HG03432 (cell line): ENCODE data around the gene PLA2G4F.

Experiments used
- ATAC-seq: cut with Tn5 transposase; IDR thresholded peaks from one replicate; pipeline ENCODE4 v1.9.1; 2021; ENCODE audit warnings: mild to moderate bottlenecking, moderate library complexity; ENCODE audit not compliant: unreplicated experiment

Gene PLA2G4F, protein sequence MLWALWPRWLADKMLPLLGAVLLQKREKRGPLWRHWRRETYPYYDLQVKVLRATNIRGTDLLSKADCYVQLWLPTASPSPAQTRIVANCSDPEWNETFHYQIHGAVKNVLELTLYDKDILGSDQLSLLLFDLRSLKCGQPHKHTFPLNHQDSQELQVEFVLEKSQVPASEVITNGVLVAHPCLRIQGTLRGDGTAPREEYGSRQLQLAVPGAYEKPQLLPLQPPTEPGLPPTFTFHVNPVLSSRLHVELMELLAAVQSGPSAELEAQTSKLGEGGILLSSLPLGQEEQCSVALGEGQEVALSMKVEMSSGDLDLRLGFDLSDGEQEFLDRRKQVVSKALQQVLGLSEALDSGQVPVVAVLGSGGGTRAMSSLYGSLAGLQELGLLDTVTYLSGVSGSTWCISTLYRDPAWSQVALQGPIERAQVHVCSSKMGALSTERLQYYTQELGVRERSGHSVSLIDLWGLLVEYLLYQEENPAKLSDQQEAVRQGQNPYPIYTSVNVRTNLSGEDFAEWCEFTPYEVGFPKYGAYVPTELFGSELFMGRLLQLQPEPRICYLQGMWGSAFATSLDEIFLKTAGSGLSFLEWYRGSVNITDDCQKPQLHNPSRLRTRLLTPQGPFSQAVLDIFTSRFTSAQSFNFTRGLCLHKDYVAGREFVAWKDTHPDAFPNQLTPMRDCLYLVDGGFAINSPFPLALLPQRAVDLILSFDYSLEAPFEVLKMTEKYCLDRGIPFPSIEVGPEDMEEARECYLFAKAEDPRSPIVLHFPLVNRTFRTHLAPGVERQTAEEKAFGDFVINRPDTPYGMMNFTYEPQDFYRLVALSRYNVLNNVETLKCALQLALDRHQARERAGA

DNA sequence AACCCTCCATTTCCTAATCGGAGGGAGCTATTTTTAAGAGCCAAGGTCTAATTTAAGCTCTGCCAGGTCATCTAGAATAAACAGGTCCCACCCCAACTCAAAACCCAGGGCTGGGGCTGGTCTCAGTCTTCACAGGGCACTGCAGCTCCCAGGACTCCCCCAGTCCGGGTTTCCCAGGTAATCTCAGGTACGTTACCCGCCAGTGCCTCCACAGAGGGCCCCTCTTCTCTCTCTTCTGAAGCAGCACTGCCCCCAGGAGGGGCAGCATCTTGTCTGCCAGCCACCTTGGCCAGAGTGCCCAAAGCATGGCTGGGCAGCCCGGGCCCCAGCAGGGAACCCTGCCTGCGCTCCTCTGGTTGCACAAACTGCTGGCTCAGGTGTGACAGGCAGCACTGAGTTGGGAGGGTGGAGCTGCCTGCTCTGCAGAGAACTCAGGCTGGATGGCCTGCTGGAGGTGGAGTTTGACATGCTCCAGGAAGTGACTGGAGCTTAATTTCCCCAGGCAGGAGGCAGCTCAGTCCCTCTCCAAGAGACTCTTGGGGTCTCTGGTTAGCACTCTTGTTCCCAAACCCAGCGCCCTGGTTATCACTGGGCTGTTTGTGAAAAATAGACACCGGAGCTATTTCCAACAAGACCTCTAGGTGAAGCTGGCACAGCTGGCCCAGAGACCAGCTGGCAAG, at the start of gene PLA2G4F:
TSS of gene PLA2G4F (minus strand) at position 394 of the 680 bp plus-strand sequence. CDS start at position 307, 87 bp downstream.
- no peak for ATAC-seq

DNA sequence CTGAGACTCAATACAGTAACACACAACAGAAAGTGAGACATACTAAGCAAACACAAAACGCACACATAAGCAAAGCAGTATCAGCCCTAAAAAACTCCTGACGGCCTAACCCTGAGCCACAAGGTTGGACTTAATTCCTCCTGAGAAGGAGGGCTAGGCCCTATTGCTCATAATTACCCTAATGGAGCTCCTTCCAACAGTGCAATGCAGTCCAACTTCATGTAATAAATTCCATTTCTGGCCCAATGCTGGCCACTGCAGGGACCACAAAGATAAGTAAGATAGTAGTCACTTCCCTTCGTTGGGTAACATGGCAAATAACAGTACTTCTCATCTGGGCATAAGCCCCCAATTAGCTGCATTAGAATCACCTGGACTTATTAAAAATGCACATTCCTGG, 47.5 kb upstream of the PLA2G4F start:
- ATAC-seq, result no peak

DNA sequence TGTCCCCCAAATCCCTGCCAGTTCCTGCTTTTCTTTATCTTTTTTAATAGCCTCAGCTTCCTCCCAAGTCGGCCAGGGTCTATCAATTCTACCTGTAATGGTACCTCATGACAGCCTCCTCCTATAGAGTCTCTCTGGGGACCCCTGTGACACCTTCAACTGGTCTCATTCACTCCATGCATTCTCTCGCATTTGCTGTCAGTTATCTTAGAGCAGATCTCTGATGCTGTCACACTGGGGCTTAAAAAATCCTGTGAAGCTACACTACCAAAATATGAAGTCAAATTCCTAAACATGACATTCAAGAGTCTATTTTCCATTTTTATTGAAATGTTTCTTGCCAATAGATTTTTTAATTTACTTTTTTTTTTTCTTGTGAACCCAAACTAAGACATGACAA, 46.2 kb upstream of the PLA2G4F start:
- ATAC-seq, result no peak

DNA sequence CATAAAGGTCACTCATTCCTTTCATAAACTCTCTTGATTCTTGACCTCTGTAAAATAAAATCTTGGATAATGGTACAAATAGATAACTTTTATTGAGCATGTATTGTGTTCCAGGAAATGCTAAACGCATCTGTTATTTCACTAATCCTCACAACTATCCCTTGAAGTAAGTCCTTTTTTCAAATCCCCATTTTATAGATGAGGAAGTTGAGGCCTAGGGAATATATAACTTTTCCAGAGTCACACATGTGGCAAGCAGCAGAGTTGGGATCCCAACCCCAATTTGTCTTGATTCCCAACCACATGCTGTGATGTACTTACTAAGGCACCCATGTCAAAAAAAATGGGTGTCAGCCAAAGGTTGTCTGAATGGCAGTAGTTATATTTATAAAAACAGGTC, 45.4 kb upstream of the PLA2G4F start:
- ATAC-seq, result no peak

DNA sequence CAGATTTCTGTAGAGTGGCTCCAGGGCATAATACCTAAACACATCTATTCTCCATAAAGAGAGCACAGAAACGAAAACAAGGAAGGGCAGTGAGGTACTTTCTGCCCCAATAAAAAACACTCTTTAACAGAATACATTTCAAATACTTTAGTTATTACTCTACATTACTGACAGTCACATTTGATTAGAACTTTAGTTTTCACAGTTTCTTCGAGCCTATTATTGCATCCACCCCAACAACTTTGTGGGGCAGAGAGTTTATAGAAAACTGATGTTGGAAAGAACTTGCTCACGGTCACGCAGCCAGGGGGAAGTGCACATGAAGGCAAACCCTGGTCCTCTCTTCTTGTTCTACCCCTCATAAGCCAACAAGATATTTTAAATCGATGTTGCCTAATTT, 42.7 kb upstream of the PLA2G4F start:
- no peak for ATAC-seq

DNA sequence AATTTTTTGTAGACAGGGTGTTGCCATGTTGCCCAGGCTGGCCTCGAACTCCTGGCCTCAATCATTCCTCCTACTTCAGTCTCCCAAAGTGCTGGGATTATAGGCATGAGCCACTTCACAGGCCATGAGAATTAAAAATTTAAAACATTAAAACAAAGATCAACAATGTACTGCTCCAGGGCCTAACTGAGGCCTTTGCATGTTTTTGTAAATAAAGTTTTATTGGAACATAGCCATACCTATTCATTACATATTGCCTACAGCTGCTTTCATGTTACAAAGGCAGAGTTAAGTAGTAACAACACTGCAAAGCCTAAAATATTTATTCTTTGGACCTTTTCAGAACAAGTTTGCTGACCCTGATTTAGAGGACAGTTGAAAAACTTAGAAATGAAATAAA, 42.1 kb upstream of the PLA2G4F start:
- ATAC-seq, result no peak

DNA sequence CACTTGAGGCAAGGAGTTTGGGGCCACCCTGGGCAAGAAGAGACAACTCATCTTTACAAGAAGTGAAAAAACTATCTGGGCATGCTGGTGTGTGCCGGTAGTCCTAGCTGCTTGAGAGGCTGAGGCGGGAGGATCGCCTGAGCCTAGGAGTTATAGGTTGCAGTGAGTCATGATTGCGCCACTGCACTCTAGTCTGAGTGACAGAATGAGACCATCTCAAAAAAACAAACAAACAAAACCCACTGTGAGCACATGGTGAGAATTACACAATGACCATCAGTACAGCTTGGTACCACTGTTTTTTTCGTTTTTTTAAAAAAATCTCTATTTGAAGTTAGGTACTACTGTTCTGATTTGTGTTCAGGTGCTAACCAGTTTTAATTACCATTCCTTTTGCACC, 38.1 kb upstream of the PLA2G4F start:
- no peak for ATAC-seq

DNA sequence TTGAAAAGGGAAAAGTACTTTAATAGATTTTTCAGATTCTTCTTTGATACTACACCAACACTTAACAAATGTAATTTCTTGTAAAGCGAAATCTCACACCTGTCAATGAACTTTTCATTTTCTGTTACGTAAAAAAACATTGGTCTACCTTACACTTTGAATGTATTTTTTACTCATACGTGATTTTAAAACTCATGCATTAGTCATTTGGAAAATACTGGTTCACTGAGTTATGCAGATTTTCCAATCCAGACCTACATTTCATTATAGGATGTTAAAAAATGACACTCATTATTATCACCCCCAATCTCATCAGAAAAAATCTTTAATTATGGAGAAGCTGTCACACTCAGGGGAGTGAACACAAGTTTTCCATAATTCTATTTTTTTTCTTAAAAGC, 36.9 kb upstream of the PLA2G4F start:
- ATAC-seq, result no peak

DNA sequence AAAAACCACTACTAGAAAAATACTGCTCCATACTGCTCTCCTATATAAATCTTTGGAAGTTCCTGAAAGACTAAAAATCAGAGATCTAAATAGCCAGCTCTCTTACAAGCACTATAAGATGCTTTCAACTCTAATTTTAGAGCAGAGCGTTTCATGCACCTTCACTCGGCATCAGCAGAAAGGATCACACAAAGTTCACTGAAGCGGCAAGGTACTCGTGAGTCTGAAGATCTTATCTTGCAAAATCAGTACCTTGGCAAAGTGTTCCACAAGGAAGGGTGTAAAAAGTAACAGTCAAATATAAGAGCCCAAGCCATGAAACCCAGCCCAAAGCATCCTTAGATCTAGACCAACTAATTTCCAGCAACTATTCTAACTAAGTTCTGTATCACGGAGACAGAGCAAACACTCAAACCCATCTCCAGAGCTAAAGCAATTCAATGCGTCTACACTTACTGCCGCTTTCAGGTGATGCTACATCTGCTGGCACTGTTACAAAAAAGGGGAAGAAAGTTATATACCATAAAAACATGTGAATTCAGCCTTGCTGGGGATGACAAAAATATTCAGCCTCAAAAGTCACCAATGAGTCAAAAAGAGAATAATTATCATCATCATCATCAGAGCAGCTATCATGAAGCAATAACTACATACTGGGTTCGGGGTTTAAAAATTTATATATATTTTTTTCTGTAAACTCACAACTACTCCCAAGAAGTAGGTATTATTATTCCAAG, 35.3 kb upstream of the PLA2G4F start:
- peak; percentile 48 for ATAC-seq

DNA sequence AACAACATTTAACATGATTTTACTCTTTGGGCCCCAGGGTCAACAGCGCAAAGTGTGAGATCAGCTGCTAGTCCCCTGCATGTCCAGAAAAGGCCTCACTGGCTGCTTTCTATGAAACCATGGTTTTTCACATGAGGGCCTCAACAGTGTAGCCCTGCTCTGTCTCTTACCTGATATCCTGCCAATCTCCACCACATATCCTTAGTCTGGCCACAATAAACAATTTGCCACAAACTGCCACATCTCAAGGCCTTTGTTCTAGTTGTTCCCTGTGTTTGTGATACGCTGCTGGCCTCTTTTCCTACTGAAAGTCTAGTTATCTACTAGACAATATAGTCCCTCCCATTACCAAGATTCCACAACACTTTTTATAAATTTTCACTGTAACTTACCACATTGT, 33.9 kb upstream of the PLA2G4F start:
- no peak for ATAC-seq

DNA sequence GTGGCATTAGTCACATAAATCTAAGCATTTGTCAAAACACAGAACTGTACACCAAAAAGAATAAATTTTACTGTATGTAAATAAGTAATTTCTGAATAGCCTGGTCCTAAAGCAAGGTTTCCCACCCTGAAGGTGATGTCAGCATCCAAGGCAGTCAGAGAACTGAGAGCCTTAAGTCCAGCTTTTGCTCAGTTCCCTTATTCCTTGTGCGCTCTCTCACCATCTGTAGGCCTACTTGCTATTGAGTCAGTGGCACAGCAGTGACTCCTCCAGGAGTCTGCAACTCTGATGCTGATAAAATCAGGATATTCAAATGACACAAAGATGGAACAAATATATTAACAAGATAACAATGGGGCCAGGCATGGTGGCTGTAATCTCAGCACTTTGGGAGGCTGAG, 29.4 kb upstream of the PLA2G4F start:
- ATAC-seq, result no peak

DNA sequence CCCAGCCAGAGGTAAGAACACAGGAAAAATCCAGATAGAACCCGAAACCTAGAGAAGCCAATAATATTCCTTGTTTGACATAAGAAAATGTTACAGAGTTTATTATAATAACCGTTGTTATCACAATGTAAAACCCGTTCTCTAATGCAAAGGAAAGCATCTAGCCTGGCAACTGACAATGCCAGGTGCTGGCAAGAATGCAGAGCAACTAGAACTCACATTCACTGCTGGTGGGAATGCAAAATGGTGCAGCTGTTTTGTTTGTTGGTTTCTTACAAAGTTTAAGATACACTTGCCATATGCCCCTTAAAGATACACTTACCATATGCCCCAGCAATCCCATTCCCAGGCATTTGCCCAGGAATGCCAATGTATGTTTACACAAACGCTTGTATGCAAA, 28.3 kb upstream of the PLA2G4F start:
- ATAC-seq, result no peak

DNA sequence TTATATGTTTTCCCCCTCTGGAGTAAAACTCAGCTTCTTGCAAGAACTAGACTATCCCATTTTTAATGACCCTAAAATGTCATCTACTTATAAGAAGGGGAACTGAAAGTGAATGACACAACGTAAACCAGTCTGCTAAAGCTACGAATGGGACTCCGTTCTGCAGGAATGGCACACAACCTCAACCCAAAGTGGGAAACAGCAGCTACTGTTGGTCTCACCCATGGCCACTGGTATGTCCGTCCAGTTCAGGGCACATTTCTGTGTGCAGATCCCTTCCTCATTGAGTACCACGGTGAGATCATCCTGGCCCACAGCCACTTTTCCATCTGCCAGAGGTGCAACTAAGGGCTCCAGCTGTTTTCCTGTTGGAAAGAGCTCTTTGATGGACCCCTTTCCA, 27.9 kb upstream of the PLA2G4F start:
- no peak for ATAC-seq

DNA sequence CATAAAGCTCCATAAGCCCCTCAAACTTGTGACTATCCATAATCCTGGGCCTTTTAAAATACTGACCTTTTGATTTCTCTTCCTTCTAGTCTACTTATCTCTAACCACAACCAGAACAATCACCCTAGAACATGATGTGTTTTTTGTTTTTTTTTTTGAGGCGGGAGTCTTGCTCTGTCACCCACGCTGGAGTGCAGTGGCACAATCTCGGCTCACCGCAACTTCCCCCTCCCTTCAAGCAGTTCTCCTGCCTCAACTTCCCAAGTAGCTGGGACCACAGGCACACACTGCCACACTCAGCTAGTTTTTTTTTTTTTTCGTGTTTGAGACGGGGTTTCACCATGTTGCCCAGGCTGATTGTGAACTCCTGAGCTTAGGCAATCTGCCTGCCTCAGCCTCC, 26.5 kb upstream of the PLA2G4F start:
- ATAC-seq, result no peak

DNA sequence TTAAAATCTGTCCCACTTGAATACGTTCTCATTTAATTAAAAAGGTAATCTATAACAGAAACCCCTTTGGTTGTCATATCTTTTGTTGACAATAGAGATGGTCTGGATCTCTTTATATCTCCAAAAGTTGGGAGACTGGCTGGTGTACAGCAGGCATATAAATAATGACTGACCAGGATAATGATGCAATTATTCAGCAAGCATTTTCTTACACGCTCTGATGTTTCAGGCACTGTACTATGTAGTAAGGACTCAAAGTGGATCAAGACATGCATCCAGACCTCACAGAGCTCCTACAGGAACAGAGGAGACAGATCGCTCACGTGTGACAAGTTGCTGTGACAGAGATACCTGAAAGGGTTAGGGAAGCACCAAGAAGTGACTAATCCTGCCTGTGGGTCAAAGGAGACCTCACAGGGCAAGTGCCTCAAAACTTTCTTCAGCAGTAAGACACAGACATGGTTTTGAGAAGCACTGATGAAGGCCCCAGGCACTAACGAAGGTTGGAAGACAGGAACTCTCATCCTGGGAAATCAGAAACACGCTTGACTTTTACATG, 26.0 kb upstream of the PLA2G4F start:
- ATAC-seq, result no peak

DNA sequence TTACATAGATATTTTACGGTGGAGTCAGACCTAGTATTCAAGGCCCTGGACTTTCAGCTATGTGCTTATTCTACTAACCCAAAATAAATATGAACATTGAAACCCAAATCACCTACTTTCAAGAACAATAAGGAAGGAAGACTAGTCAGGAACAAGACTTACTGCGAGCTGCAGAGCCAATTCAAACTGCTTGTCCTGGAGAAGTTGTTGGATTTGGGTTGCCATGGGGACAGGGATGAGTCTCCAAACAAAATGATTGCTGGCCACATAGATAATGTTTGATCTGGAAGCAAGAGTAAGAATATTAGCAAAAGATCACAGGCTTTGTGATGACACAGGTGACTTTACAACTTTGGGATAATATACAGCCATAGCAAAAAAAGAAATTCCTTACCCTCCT, 21.6 kb upstream of the PLA2G4F start:
- ATAC-seq, result no peak

DNA sequence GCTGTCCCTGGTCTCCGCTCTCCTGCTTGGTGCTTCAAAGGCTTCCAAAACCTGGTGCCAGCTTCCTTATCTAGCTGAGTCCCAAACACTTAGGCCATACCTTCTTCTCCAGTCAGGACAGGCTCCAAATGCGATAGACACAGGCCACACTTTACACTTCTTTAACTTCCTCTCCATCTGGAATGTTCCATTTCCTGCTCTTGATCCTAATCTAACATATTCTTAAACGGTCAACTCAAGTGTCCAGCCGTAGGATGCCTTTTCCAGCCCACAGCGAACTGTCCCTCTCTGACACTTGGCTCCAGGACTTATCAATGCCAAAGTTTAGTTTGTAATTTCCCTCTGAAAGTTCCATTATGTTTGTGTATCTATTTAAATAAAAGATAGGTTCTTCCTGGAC, 19.2 kb upstream of the PLA2G4F start:
- ATAC-seq, result no peak

DNA sequence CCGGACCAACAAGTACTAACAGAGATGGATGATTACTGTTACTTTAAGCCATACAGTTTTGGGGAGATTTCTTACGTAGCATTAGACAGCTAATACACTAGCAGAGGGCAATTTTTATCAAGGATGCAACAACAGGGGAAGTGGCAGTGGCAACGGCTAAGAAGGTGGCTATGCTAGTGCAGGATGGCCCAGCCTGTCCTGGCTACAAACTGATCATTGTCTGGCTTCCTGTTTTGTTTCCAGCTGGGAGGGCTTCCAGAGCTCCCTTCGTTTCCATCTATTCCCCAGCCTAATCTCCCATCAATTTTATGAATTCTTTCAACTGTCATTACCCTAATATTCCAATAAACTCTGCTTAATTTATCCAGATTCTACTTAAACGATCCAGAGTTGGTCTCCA, 16.0 kb upstream of the PLA2G4F start:
- no peak for ATAC-seq

DNA sequence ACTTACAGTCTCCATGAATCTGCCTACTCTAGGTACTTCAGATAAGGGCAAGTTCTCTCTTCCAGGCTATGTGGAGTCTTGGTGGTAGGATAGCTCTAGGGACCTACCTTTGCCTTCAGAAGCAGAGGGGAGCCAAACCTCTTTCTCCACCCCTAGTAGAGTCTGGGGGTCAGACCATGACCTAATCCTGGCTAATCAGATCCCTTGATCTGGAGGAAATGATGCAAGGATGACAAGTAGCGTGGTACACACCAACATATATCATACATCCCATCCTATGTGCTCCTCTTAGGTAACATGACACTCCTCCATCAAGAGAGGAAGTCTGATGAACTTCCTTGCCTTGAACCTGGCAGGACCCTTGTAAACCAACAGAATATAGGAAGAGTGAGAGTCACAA, 15.4 kb upstream of the PLA2G4F start:
- ATAC-seq, result no peak

DNA sequence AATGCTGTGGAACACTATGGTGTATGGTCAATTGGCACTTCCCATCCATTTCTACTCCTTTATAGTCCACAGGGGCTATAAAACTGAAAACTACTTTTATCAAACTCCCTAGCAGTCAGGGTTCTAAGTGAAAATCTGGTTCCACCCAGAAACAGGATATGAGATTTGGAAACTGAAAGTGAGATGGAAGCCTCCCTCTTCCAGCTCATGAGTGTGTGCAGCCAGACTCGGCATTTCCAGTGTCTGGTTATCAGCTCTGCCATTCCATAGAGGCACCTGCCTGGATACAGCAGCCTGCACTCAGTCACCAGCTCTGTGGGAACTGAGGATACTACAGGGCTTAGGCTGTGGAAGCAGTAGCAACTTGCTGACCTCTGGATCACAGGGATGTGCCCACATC, 14.7 kb upstream of the PLA2G4F start:
- ATAC-seq, result no peak
